ENCODE results near the gene EDN3. TPM values are rescaled to one million over a fixed set of nuclear protein-coding genes. Genes with fewer than 3 reads are reported as not detected.
"Not testable (repeated sequence)": the region's sequence is repeated elsewhere in the genome, so short reads cannot be mapped to it uniquely, and the experiment has no call there.

The EDN3 gene
- total RNA-seq, 4 donors from 2014 or later: 10.5 to 89.5 (median 53.6) TPM

DNA sequence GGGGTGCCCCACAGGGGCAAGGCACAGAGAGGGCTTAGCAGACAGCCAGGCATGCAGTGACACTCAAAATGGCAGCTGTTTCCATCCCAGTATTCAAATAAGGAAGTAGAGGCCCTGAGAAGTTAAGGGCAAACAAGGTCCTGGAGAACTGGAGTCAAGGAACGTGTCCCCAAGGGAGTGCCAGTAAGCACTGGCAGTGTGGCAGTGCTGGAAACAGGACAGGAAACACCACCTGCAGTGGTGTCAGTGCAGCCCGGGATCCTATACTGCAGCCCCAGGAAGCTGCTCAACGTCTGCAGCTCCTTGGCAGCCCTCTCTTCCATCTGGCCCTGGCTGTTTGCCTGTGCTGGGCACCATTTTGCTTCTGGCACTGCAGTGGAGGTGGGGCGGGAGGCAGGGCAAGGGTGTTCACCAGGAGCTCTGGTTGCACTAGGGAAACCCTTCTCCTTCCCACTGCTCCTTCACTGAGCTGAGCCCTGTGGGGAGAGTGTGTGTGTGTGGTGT lies 56.3 kb downstream of the EDN3 start:
- TF ChIP-seq POLR2A (IDR thresholded peaks at IDR 0.05): no peak
- TF ChIP-seq, protein P1, sequence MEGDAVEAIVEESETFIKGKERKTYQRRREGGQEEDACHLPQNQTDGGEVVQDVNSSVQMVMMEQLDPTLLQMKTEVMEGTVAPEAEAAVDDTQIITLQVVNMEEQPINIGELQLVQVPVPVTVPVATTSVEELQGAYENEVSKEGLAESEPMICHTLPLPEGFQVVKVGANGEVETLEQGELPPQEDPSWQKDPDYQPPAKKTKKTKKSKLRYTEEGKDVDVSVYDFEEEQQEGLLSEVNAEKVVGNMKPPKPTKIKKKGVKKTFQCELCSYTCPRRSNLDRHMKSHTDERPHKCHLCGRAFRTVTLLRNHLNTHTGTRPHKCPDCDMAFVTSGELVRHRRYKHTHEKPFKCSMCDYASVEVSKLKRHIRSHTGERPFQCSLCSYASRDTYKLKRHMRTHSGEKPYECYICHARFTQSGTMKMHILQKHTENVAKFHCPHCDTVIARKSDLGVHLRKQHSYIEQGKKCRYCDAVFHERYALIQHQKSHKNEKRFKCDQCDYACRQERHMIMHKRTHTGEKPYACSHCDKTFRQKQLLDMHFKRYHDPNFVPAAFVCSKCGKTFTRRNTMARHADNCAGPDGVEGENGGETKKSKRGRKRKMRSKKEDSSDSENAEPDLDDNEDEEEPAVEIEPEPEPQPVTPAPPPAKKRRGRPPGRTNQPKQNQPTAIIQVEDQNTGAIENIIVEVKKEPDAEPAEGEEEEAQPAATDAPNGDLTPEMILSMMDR (IDR thresholded peaks at IDR 0.05): no peak
- peak; percentile 32 to 49 for DNase-seq
- H3K27me3 ChIP-seq: no peaks in the 10 kb centered on the region
- no peaks in the 10 kb centered on the region for H3K9me3 ChIP-seq
- intact Hi-C loops (cut with DNase I): no loop called here
- peaks cover 10 to 15% of the 10 kb centered on the region in 2 donors for H3K4me1 ChIP-seq
- H3K4me3 ChIP-seq (replicated peaks in 1 of 3): no peak overlapping the region
- H3K27ac ChIP-seq: no peak overlapping the region
- 57 to 63% methylated on average over 4 of the region's 4 CpGs for WGBS, 2 donors
- H3K36me3 ChIP-seq: no peaks in the 10 kb centered on the region

DNA sequence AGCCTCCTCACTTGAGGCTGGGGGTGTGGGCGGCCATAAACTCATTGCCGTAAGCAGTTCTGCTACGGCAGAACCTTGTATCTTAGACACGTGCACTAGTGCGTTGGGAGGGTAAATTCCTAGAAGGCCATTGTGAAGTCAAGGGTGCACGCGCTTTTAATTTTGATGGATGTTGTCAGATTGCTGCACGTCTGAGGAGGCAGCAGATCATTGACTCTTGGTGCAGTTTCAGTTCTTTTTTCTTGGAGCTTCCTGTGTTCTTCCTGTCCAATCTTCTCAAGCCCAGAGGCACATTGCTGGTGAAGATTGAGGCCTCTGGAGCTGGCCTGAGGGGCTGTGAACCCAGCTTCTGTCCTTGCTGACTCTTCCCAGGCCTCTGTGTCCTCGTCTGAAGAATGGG lies 58.4 kb downstream of the EDN3 start:
- intact Hi-C loops (cut with DNase I); H3K27ac ChIP-seq; H3K4me3 ChIP-seq (replicated peaks in 1 of 3); H3K9me3 ChIP-seq; H3K36me3 ChIP-seq; DNase-seq; H3K4me1 ChIP-seq; H3K27me3 ChIP-seq: not testable (repeated sequence)
- WGBS, 2 donors: no CpG with 5 or more reads among the region's 9 CpGs

DNA sequence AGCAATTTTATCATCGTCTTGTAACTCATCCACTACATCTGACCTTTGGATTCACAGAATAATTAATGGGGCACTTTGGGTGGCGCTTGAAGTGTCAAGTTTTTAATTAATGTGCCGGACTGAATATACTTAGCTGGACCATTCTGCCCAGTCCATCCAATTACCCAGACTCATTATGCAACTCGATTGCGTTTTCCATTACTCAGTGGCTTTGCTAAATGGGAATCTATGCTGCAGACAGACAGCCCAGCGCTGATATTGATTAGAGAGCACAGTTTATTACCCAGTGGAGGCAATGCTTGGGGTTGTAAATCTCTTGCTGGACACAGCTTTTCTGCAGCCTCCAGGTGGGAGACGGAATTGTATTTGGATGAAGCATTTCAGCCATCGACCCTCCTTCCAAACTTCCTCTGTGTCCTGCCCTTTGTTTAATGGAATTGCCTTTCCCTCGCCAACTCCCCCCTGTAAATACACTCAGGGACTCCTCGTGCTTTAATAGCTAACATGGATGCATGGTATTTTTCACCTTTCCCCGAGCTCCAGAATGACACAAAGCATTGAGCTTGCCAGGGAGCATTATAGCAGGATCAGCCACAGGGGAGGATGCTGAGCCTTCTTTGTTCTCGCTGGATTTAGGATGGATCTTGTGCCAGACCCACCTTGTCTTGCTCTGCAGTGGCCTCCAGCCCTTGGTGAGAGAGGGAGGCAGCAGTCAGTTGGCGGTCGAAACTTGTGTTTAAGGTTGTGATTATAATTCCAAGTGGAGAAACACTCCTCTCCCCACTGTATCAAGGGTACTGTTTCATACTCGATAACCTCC lies 59.7 kb downstream of the EDN3 start:
- Histone ChIP-seq H3K4me1 (peaks cover 14 to 17% of the 10 kb centered on the region in 2 donors), H3K36me3 (no peaks in the 10 kb centered on the region), H3K27ac (no peak overlapping the region), H3K4me3 (replicated peaks in 1 of 3) (no peak overlapping the region), H3K27me3 (no peaks in the 10 kb centered on the region), H3K9me3 (no peaks in the 10 kb centered on the region)
- 82 to 86% methylated on average over 15 of the region's 15 CpGs for WGBS, 2 donors
- intact Hi-C loops (cut with DNase I): no loop called here
- DNase-seq: no peak
- TF ChIP-seq, protein P1 (IDR thresholded peaks at IDR 0.05): no peak
- TF ChIP-seq POLR2A (IDR thresholded peaks at IDR 0.05): no peak

DNA sequence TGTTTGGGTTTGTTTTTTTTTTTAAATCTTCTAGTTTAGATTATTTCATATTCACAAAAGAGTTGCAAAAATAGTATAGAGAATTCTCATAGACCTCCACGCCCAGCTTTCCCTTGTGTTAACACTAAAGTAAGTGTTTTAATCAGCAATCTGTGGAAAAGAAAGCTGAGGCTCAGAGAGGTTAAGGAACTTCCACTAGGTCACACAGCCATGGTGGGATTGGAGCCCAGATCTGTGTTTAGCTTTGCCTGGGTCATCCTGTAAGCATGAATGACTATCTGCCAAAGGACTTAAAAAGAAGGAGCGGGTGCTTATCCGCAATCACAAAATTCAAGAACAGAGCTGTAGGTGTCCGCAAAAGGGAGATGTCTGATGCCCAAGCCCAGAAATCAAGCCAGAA lies 60.5 kb downstream of the EDN3 start:
- intact Hi-C loops (cut with DNase I): no loop called here
- no peak for DNase-seq
- Histone ChIP-seq H3K4me3 (replicated peaks in 1 of 3) (no peak overlapping the region), H3K27ac (no peak overlapping the region), H3K36me3 (no peaks in the 10 kb centered on the region), H3K9me3 (no peaks in the 10 kb centered on the region), H3K27me3 (no peaks in the 10 kb centered on the region), H3K4me1 (peaks cover 20 to 24% of the 10 kb centered on the region in 2 donors)
- TF ChIP-seq, protein P1 (IDR thresholded peaks at IDR 0.05): no peak
- TF ChIP-seq POLR2A (IDR thresholded peaks at IDR 0.05): no peak
- WGBS, 2 donors: 95 to 96% methylated on average over 4 of the region's 4 CpGs

DNA sequence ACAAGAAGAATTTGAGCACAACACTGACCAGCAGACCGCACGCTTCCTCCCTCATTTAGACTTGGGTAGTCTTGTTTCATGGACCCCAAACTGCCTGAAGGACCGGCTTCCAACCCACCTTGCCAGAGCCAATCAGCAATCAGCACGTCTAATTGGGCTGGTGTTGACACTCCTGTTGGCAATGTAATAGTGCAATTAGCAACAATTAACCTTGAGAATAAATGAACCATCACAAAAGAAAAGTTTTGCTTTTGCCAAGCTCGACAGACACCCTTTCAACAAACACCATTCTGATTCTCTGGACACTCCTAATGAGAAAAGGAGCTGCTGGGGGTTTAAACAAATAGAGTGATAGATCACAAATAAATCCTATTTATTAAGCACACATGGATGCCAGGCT lies 61.0 kb downstream of the EDN3 start:
- DNase-seq: no peak
- WGBS, 2 donors: 90 to 91% methylated on average over 5 of the region's 5 CpGs
- no peaks in the 10 kb centered on the region for H3K27me3 ChIP-seq
- H3K9me3 ChIP-seq: no peaks in the 10 kb centered on the region
- H3K27ac ChIP-seq: no peak overlapping the region
- peaks cover 25 to 29% of the 10 kb centered on the region in 2 donors for H3K4me1 ChIP-seq
- TF ChIP-seq POLR2A (IDR thresholded peaks at IDR 0.05): no peak
- TF ChIP-seq, protein P1 (IDR thresholded peaks at IDR 0.05): no peak
- H3K36me3 ChIP-seq: no peaks in the 10 kb centered on the region
- intact Hi-C loops (cut with DNase I): no loop called here
- H3K4me3 ChIP-seq (replicated peaks in 1 of 3): no peak overlapping the region

Measured in thyroid gland (tissue), 4 donors.